GM18507 (cell line): ENCODE data around the gene MATCAP1.
A peak's percentile ranks its signal among the peaks of the same experiment; 100 is the strongest.

Experiments used
- DNase-seq: peaks from one replicate; pipeline ENCODE4 v3.0.0; 2011; ENCODE audit warnings: low read depth; ENCODE audit not compliant: insufficient read length; ENCODE audit errors: extremely low spot score
- FAIRE-seq: peaks from 2 replicates; lab custom pipeline; 2011; peaks lifted over from hg19 to GRCh38; lab: Jason Lieb, UNC

MATCAP1 gene

GRCh38 chr16:67163164-67163998 lies 20.4 kb downstream of the MATCAP1 start:
- FAIRE-seq, result no peak
- no peak for DNase-seq

- no peak for FAIRE-seq
- no peak for DNase-seq
Measured at GRCh38 chr16:67162506-67163163, 21.1 kb downstream of the MATCAP1 start.

DNA sequence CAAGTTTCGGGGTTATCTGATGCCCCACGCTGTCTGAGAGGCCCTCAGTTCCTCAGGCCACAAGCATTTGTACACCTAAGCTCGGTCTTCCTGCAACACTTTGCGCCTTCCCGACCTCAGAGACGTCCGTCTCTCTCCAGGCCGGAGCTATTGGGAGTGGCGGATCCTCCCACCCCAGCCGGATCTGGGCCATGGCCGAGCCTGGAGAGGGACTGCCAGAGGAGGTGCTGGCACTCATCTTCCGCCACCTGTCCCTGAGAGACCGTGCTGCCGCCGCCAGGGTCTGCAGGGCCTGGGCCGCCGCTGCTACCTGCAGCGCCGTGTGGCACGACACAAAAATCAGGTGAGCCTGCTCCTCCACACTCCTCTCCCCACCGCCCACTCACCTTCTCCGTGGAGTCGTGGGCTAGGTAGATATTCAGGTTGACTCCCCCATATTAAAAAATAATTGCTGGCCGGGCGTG lies 22.1 kb downstream of the MATCAP1 start:
- FAIRE-seq (no peak), DNase-seq (no peak)

- peak; percentile 56 for DNase-seq
- FAIRE-seq, result peak; percentile 95
Measured at GRCh38 chr16:67158637-67159600, 24.8 kb downstream of the MATCAP1 start.

DNA sequence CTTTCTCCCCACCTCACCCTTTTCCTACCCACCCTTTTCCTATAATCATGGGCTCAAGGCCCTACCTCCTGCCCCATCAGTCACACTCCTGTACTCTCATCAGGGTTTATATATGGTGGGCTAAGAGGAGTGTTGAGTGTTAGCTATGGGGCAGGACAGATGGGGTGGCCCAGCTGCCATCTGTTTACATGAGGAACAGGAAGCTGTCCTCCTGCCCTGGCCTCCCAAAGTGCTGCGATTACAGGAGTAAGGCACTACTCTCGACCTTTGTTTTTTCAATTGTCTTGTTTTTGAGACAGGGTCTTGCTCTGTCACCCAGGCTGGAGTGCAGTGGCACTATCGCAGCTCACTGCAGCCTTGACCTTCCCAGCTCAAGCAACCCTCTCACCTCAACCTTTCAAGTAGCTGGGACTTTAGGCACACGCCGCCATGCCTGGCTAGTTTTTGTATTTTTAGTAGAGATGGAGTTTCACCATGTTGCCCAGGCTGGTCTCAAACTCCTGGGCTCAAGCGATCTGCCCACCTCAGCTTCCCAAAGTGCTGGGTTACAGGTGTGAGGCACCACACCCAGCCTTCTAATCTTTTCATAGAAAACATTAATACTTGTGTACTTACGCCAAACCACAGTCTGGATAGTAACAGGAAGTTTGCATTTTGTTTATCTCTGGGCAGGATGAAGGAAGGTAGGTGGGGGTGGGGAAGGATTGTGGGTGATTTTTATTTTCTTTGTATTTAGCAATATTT lies 25.7 kb downstream of the MATCAP1 start:
- peak; percentile 12 for FAIRE-seq

DNA sequence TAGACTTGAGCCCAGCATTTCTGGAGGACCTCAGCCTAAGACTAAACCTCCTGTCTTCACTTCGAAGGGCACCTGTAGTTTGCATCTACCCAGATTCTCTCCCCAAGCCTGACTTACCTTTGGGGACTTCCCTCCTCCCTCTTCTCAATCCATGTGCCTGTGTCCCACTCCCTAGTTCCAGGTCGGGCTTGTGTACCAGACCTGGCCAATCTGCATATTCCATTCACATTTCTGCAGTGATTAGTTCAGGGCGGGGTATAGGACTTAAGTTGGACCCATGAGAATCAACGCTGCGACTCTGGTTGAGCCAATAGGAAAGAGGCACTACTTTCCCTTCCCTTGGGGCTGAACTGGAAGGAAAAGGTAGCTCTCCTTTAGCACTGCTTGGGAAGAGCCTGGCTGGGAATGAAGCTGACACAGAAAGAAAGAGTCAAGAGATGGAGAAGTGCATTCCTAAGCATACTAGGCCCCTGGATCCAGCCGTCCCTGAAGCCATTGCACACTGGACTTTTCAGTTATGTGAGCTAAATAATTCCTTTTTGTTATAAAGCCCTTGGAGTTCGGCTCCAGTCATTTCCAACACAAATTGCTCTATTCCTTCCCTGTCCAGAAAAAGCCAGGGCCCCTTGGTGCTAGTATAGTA lies 26.5 kb downstream of the MATCAP1 start:
- FAIRE-seq, result no peak
- DNase-seq, result no peak

More for the DNA sequence above, 25.7 kb downstream of the MATCAP1 start:
- DNase-seq, result no peak

DNA sequence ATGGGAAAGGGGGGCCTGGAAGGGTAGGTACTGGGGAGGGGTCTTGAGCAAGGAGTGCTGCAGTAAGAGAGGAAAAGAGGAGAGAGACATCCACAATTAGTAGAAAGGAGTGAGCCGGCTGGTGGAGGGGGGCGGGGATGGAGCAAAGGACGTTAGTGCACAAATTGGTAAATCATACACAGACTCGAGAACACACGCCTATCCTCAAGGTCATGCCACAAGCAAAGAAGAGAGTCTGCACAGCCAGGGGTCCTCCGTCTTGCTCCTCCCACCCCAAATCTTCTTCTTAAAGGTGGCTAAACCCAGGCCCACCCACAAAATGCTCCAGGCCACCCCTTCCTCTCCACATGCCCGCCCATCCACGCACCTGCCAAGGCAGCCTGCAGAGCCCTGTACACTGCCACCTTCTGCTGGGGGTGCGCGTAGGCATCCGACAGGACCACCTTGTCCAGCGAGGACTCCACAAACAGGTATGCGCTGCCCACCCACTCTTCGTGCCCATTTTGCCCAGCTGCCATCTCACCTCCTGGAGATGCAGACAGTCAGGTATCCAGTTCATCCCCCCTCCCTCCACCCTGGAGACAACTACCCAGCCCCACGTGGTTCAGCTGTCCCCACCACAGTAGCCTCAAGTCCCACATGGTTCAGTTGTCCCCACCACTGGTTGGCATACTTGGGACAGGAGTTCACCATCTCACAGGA lies 27.5 kb downstream of the MATCAP1 start:
- FAIRE-seq (no peak), DNase-seq (no peak)

DNA sequence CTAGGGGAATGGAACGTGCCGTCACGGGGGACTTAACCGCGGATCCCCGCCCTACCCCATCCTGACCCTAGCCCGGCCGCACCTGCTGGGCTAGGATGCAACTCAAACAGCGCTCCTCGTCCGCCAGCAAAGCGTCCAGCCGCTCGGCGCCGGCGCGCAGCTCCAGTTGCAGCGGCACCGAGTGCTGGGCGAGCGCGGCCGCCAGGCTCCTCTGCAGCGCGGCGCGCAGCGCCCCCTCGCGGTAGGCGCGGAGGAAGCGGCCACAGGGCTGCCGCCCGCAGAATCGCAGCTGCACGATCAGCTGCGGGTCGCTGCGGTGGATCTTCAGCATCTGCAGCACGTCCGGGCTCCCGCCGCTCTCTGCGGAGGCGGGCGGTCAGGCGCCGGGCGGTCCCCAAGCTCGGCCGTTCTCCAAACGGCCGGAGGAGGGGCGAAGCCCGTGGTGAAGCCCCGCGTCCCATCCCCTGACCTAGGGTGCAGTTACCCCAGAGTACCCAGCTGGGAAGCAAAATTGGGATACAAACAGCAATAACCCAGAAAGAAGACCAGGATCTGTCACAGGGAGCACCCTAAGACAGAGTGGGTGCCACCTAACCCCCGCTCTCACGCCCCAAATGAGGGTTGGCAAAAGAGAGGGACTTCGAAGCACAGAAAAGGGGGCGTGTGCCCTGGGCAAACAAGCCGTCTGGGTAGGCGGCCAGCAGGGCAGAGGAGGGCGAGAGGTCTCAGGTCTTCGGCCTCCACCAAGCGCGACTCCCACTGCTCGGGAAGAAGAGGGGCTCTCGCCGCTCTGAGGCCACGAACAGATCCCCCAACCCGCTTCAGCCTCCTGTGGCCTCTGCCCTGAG lies 28.2 kb downstream of the MATCAP1 start:
- FAIRE-seq, result peak; percentile 47
- peak; percentile 79 for DNase-seq

DNA sequence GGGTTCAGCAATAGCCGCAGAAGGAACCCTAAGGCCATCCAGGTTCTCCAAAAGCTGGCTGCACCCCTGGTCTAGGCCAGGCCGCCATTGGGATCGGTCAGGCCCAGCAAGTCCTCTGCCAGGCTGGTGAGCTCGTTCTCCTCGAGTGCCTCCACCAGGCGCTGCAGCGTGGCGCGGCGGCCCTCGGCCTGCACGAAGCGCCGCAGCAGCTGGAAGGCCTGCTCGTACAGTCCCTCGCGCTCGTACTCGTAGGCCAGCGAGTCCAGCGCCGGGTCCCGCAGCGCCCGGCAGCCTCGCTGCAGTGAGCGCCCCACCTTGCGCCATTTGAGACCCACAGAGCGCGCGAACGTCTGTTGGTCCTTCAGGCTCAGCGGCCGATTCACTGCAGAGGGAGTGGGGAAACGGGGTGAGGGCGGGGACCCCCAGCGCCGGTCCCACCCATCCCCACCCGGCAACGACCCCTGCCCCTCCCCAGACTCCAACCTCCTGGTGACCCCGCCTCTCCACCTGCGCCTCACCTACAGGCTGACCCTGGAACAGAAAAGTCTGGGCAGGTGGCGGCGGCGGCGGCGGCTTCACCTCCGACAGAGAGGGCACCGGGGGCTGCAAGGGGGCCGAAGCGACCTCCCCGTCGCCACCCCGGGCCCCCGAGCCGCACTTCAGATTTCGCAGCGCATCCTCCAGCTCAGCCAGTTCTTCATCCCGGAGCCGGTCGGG lies 29.0 kb downstream of the MATCAP1 start:
- no peak for FAIRE-seq

DNA sequence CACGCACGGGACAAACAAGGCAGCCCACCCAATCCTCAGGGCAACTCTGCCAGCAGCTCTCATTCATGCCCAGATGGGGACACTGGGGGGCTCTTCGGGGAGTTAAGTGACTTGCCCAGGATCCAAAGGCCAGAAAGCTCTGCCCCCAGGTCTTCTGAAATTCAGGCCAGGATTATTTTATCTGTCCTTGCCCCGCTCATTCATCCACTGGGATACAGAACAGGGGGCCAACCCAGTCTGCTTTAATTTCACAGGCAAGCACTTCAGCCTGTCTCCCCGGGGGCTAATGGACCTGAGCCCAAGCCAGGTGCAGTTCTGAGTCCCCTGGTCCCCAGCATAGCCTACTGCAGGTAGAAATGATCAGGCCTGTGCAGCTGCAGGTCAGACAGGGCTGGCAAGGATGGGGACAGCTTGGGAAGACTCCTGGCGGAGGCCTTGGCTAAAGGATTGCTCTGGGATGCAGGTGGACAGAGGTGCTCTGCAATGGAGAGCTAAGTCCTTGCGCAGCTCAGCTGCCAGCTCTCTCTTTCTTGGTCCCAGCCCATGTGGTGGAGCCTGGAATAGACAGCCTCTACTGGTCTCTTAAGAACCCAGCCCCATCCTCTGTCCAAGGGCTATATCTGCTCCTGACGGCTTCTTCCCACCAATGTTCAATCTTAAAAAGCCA lies 32.2 kb downstream of the MATCAP1 start:
- no peak for DNase-seq
- no peak for FAIRE-seq

More for the DNA sequence above, 29.0 kb downstream of the MATCAP1 start:
- DNase-seq, result no peak

- FAIRE-seq (no peak), DNase-seq (no peak)
Measured at GRCh38 chr16:67150833-67151396, 32.8 kb downstream of the MATCAP1 start, which contains the start of gene B3GNT9. Gene B3GNT9, minus strand, starts transcription at chr16:67150998. Its CDS starts 513 bp downstream, at chr16:67150485.

GRCh38 chr16:67150047-67150832 lies 33.5 kb downstream of the MATCAP1 start:
- DNase-seq (no peak), FAIRE-seq (peak; percentile 9)

- DNase-seq (no peak), FAIRE-seq (no peak)
Measured at GRCh38 chr16:67149276-67150046, 34.3 kb downstream of the MATCAP1 start.

GRCh38 chr16:67148656-67149275 lies 35.0 kb downstream of the MATCAP1 start:
- no peak for FAIRE-seq
- DNase-seq, result no peak
